HG02623 (cell line): Measurements from ENCODE around the gene P4HA1.

Source experiments
- ATAC-seq: cut with Tn5 transposase; IDR thresholded peaks from one replicate; pipeline ENCODE4 v1.9.1; 2021; ENCODE audit warnings: moderate library complexity; ENCODE audit not compliant: unreplicated experiment

P4HA1 gene

DNA sequence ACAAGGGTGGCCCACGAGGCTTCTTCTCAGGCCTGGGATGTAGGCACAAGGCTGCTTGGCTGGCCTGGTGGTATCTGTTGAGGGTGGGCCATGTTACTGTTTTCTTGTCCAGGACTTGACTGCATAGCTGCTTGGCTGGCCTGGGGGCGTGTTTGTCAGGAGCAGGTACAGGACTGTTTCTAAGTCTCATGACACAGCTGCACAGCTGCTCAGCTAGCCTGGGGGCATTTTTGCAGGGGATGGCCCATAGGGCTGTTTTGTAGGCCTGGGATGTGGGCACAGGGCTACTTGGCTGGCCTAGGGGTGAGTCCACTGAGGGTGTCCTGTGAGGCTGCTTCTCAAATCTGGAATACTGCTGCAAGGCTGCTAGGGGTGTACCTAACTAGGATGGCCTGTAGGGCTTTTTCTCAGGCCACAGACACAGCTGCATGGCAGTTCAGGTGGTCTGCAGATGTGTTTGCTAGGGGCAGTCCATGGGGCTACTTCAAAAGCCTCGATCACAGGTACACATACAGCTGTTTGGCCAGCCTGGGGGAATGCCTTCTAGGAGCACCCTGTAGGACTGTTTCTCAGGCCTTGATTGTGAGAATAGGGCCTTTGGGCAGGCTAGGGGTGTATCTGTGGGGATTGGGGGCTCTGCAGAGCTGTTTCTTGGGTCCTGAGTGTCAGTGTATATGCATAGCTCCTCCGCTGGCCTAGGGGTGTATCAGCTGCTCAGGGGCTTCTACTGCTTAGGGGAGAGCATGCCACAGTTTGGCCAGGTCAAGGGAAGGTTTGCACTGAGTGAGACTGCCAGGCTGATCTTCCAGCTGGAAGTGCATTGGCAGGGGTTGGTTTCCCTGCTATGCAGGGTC is 115.4 kb downstream of the P4HA1 start:
- no peak for ATAC-seq

DNA sequence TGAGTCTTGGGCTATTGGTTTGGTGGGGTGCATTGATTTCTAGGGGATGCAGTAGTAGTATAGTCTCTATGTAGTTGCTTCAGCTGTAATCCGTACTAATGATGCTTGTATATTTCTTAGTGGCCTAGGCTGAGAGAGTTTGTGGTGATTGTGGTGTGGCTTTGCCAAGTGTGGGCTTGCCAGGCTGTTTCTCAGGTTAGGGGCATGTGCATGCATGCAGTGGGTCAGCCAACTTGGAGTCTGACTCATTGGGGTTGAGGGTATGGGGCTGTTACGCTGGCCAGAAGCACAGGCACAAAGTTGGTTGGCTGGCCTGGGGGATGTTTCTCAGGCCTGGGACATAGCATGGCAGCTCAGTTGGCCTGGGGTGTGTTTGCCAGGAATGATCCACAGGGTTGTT is 116.3 kb downstream of the P4HA1 start:
- no peak for ATAC-seq

DNA sequence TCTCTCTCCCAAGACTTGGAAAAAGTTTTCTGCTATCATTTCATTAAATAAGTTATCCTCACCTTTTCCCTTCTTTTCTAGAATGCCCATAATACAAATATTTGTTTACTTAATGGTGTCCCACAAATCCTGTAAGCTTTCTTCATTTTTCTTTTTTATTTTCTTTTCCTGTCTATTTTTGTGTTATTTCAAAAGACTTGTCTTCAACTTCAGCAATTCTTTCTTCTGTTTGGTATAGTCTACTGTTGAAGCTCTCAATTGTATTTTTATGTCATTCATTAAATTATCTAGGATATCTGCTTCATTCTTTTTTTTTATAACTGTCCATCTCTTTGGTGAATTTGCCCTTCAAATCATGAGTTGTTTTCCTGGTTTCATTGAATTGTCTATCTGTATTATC is 117.0 kb downstream of the P4HA1 start:
- no peak for ATAC-seq

DNA sequence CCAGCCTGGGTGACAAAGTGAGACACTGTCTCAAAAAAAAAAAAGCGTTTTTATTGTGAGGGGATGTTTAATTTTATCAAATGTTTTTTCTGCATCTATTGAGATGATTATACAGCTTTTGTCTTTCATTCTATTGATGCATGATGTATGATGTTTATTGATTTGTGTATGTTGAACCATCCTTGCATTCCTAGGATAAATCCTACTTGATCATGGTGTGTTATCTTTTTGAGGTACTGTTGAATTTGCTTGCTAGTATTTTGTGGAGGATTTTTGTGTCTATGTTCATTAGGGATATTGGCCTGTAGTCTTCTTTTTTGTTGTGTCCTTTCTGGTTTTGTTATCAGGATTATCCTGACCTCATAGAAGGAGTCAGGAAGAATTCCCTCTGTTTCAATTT is 119.8 kb downstream of the P4HA1 start:
- no peak for ATAC-seq
